ENCODE results near the gene B4GALNT4.
"Not testable (repeated sequence)": the region's sequence is repeated elsewhere in the genome, so short reads cannot be mapped to it uniquely, and the experiment has no call there.

Gene B4GALNT4

DNA sequence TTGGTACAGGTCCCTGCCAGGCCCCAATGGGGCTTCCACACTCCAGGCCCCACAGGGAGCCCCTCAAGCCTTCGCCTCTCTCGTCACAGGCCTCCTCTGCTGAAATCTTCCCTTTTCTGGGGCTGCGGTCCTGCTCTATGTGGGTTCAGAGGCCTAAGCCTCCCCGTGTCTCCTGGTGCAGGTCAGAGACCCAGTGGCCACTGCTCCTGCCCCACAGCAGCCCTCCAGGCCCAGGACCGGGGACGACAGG lies 42.8 kb upstream of the B4GALNT4 start:
- TF ChIP-seq, protein P1, sequence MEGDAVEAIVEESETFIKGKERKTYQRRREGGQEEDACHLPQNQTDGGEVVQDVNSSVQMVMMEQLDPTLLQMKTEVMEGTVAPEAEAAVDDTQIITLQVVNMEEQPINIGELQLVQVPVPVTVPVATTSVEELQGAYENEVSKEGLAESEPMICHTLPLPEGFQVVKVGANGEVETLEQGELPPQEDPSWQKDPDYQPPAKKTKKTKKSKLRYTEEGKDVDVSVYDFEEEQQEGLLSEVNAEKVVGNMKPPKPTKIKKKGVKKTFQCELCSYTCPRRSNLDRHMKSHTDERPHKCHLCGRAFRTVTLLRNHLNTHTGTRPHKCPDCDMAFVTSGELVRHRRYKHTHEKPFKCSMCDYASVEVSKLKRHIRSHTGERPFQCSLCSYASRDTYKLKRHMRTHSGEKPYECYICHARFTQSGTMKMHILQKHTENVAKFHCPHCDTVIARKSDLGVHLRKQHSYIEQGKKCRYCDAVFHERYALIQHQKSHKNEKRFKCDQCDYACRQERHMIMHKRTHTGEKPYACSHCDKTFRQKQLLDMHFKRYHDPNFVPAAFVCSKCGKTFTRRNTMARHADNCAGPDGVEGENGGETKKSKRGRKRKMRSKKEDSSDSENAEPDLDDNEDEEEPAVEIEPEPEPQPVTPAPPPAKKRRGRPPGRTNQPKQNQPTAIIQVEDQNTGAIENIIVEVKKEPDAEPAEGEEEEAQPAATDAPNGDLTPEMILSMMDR (IDR thresholded peaks at IDR 0.05; ENCODE audit: low read depth, low read length), result no peak
- no peaks in the 10 kb centered on the region for H3K27me3 ChIP-seq
- no peaks in the 10 kb centered on the region for H3K36me3 ChIP-seq
- no peak for DNase-seq
- H3K9me3 ChIP-seq, result no peaks in the 10 kb centered on the region
- no peak overlapping the region for H3K4me3 ChIP-seq (ENCODE audit: low read depth, low read length)
- H3K4me1 ChIP-seq, result no peaks in the 10 kb centered on the region

DNA sequence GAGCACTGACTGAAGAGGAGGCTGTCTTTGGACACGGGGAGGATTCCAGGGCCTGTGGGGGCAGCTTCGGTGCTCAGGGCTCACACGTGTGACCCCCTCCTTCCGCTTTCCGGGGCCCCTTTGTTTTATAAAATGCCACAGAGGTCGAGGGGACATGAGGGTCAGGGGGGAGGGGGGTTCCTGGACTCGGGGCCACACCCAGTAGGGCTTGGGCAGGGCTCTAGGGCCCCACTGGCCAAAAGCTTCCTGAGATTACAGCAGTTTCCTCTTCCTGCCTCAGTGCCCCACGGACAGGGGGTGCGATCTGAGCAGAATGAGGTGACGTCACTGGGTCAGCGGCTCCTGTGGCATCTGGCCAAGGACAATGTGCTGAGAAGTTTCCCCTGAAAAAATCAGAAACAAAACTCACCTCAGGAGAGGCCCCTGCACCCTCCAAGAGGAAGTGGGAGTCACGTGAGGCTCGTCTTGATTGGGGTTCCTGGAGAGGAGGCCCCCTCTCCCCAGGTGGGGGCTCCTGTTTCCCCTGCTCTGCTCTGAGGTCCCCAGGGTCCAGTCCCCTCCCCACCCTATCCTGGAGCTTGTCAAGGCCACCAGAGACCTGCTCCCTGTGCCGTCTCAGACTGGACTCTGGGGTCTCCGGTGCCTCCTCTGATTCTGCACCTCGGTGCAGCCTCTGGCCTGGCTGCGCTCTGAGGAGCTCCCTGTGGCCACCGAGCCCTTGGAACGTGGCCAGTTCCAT lies 42.3 kb upstream of the B4GALNT4 start:
- H3K27me3 ChIP-seq, result no peaks in the 10 kb centered on the region
- no peak overlapping the region for H3K4me3 ChIP-seq (ENCODE audit: low read depth, low read length)
- DNase-seq, result no peak
- no peaks in the 10 kb centered on the region for H3K36me3 ChIP-seq
- no peaks in the 10 kb centered on the region for H3K9me3 ChIP-seq
- TF ChIP-seq, protein P1 (IDR thresholded peaks at IDR 0.05; ENCODE audit: low read depth, low read length), result no peak
- H3K4me1 ChIP-seq, result no peaks in the 10 kb centered on the region

DNA sequence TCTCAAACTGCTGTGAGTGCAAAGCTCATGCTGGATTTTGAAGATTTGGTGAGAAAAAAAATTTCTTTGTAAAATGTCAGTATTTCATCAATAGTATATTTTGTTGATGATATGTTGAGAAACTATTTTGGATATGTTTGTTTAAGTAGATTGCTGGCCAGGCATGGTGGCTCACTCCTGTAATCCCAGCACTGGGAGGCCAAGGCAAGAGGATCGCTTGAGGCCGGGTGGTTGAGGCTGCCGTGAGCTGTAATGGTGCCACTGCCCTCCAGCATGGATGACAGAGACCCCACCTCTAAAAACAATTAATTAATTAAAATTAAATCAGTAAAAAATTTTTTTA lies 41.7 kb upstream of the B4GALNT4 start:
- Histone ChIP-seq H3K4me3 (ENCODE audit: low read depth, low read length) (no peak overlapping the region), H3K36me3 (no peaks in the 10 kb centered on the region), H3K27me3 (no peaks in the 10 kb centered on the region), H3K9me3 (no peaks in the 10 kb centered on the region), H3K4me1 (no peaks in the 10 kb centered on the region)
- TF ChIP-seq, protein P1 (IDR thresholded peaks at IDR 0.05; ENCODE audit: low read depth, low read length), result no peak
- no peak for DNase-seq

DNA sequence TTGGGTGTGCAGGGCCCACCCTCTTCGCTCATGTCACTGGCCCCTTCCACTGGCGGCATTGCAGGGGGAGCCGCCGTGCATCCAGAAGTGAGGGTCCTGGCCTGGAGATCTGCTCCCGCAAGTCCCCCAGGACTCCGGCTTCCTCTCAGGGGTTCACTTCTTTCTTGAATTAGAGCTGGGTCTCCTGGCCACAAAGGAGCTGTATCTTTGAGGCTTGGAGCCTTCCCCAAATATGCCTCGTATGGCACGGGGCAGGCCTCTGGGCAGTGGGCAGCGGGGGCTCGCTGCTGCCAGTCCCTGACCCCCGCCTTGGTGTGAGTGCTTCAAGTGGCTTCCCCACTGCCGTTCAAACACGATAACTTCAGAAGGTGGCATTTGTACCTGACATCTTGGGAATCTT lies 41.3 kb upstream of the B4GALNT4 start:
- TF ChIP-seq, protein P1 (IDR thresholded peaks at IDR 0.05; ENCODE audit: low read depth, low read length), result no peak
- Histone ChIP-seq H3K9me3 (no peaks in the 10 kb centered on the region), H3K36me3 (no peaks in the 10 kb centered on the region), H3K4me3 (ENCODE audit: low read depth, low read length) (no peak overlapping the region), H3K4me1 (no peaks in the 10 kb centered on the region), H3K27me3 (no peaks in the 10 kb centered on the region)
- DNase-seq, result no peak

DNA sequence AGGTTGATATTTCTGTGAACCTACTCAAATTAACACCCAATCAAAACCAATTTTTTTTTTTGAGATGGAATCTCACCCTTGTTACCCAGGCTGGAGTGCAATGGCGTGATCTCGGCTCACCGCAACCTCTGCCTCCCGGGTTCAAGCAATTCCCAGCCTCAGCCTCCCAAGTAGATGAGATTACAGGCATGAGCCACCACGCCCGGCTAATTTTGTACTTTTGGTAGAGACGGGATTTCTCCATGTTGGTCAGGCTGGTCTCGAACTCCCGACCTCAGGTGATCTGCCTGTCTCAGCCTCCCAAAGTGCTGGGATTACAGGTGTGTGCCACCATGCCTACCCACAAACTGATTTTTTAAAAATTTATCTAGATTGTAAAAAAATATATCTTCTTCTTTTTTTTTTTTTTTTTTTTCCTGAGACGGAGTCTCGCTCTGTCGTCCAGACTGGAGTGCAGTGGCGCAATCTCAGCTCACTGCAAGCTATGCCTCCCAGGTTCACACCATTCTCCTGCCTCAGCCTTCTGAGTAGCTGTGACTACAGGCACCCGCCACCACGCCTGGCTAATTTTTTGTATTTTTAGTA lies 40.7 kb upstream of the B4GALNT4 start:
- H3K36me3 ChIP-seq; H3K4me1 ChIP-seq; H3K27me3 ChIP-seq; H3K4me3 ChIP-seq (ENCODE audit: low read depth, low read length); DNase-seq; H3K9me3 ChIP-seq: not testable (repeated sequence)

DNA sequence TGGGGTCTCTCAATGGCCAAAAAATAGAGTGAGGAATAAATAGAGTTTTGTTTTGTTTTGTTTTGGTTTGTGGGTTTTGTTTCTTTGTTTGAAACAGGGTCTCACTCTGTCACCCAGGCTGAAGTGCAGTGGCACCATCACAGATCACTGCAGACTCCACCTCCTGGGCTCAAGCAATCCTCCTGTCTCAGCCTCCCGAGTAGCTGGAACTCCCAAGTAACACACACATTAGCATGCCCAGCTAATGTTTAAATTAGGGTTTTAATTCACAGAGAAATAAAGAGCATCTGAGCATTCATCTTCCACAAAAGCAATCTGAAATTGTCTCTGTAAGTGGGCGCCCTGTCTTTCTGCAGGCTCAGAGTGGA lies 39.4 kb upstream of the B4GALNT4 start:
- no peak overlapping the region for H3K4me3 ChIP-seq (ENCODE audit: low read depth, low read length)
- no peaks in the 10 kb centered on the region for H3K4me1 ChIP-seq
- TF ChIP-seq, protein P1 (IDR thresholded peaks at IDR 0.05; ENCODE audit: low read depth, low read length), result no peak

More for the DNA sequence above, 39.4 kb upstream of the B4GALNT4 start:
- Histone ChIP-seq H3K9me3 (no peaks in the 10 kb centered on the region), H3K36me3 (no peaks in the 10 kb centered on the region), H3K27me3 (no peaks in the 10 kb centered on the region)
- no peak for DNase-seq

All from BE2C (cell line).